GM23248 (cell line): ENCODE measurements around the gene SMCHD1.

ENCODE experiments used
- EZH2 ChIP-seq: fragments of 200-600 bp; sonication (generic); IDR thresholded peaks from 2 replicates; pipeline ENCODE4 v1.6.1; 2018; ENCODE audit warnings: antibody characterized with exemption, mild to moderate bottlenecking; ENCODE audit not compliant: insufficient read depth, poor library complexity, severe bottlenecking
- EZH2phosphoT487 ChIP-seq: fragments of 200-600 bp; sonication (generic); IDR thresholded peaks from 2 replicates; pipeline ENCODE4 v1.6.1; 2018; ENCODE audit warnings: antibody characterized with exemption, moderate library complexity, mild to moderate bottlenecking, low read depth; ENCODE audit not compliant: insufficient read depth

DNA sequence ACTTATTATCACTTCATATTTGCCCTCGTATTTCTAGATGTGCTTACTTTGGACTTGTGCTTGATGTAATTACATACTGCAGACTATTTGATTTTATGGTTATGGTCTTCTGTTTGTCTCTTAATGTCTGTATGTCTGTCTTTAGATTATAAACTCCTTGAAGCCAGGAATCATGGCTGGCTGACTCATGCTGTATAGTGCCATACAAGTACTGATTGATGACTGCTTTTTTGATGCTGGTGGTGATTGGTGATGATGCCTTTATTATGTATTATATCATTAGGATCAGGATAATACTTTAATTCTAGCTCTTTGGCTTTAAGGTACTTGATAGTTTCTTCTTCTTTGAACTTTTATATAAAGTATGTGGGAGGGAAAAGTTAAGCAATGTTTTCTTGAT, 17.3 kb downstream of the SMCHD1 start:
- TF ChIP-seq EZH2phosphoT487 (no peak), EZH2 (no peak)
